SK-N-SH (cell line): ENCODE data around the gene TPP1.

Experiments
- CHD2 ChIP-seq: fragments of 150-350 bp; IDR thresholded peaks from 2 replicates; pipeline ENCODE4 v1.6.1; 2018; ENCODE audit warnings: low read length; ENCODE audit not compliant: partially characterized antibody
- POLR2AphosphoS5 ChIP-seq: IDR thresholded peaks from 2 replicates; pipeline ENCODE4 v1.6.1; 2012; ENCODE audit warnings: low read depth, low read length
- RAD21 ChIP-seq: IDR thresholded peaks from 2 replicates; pipeline ENCODE4 v1.6.1; 2012; ENCODE audit warnings: mild to moderate bottlenecking, low read length
- USF2 ChIP-seq: fragments of 150-350 bp; IDR thresholded peaks from 2 replicates; pipeline ENCODE4 v1.6.1; 2017; ENCODE audit warnings: antibody characterized with exemption, low read length, low read depth, borderline replicate concordance
- TF ChIP-seq, protein P1 (sequence below): fragments of 200-600 bp; sonication (generic); IDR thresholded peaks from 2 replicates; pipeline ENCODE4 v1.6.1; 2017; ENCODE audit warnings: antibody characterized with exemption, mild to moderate bottlenecking, moderate library complexity

DNA sequence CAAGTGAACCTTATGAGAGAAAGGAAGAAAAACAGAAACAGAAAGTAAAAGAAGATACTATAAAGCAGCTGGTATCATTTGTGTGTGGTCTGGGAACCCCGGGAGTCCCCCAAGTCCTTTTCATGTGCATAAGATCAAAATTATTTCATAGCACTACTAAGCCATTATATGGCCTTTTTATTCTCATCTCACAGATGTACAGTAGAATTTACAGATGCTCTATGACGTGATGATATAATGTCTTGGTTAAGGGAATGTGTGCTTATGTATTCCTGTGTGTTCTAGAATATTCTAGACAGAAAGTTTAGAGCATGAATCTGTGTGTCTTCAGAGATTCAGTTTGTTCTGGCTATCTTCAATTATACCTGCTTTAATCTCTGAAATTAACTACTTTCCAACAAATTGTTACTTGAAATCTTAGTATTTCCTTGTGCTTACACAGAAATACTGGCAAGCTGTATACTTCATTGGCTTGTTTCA, 8.6 kb upstream of the TPP1 start:
- TF ChIP-seq POLR2AphosphoS5, result no peak
- TF ChIP-seq, protein P1, sequence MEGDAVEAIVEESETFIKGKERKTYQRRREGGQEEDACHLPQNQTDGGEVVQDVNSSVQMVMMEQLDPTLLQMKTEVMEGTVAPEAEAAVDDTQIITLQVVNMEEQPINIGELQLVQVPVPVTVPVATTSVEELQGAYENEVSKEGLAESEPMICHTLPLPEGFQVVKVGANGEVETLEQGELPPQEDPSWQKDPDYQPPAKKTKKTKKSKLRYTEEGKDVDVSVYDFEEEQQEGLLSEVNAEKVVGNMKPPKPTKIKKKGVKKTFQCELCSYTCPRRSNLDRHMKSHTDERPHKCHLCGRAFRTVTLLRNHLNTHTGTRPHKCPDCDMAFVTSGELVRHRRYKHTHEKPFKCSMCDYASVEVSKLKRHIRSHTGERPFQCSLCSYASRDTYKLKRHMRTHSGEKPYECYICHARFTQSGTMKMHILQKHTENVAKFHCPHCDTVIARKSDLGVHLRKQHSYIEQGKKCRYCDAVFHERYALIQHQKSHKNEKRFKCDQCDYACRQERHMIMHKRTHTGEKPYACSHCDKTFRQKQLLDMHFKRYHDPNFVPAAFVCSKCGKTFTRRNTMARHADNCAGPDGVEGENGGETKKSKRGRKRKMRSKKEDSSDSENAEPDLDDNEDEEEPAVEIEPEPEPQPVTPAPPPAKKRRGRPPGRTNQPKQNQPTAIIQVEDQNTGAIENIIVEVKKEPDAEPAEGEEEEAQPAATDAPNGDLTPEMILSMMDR, result no peak
- no peak for TF ChIP-seq USF2
- TF ChIP-seq RAD21, result no peak
- no peak for TF ChIP-seq CHD2
